Measurements from ENCODE around the gene SLC20A1.

GRCh38 chr2:112639936-112640335 lies 5.8 kb upstream of the SLC20A1 start:
- TF ChIP-seq, protein P1, sequence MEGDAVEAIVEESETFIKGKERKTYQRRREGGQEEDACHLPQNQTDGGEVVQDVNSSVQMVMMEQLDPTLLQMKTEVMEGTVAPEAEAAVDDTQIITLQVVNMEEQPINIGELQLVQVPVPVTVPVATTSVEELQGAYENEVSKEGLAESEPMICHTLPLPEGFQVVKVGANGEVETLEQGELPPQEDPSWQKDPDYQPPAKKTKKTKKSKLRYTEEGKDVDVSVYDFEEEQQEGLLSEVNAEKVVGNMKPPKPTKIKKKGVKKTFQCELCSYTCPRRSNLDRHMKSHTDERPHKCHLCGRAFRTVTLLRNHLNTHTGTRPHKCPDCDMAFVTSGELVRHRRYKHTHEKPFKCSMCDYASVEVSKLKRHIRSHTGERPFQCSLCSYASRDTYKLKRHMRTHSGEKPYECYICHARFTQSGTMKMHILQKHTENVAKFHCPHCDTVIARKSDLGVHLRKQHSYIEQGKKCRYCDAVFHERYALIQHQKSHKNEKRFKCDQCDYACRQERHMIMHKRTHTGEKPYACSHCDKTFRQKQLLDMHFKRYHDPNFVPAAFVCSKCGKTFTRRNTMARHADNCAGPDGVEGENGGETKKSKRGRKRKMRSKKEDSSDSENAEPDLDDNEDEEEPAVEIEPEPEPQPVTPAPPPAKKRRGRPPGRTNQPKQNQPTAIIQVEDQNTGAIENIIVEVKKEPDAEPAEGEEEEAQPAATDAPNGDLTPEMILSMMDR (conservative IDR thresholded peaks at IDR 0.05; ENCODE audit: low read depth, low read length) = no peak
- no peak for TF ChIP-seq EZH2phosphoT487 (IDR thresholded peaks at IDR 0.05; ENCODE audit: borderline replicate concordance, low read length)

Data from PC-3 (cell line).